ENCODE data around the gene EXOC3.
A peak's percentile ranks its signal among the peaks of the same experiment; 100 is the strongest.
"Not testable (repeated sequence)": the region's sequence is repeated elsewhere in the genome, so short reads cannot be mapped to it uniquely, and the experiment has no call there.

EXOC3 gene

GRCh38 chr5:497090-497700, 54.2 kb downstream of the EXOC3 start:
- no peaks in the 10 kb centered on the region for H3K9me3 Mint-ChIP-seq
- no peaks in the 10 kb centered on the region for H3K4me1 Mint-ChIP-seq
- no peaks in the 10 kb centered on the region for H3K36me3 Mint-ChIP-seq
- H3K4me3 Mint-ChIP-seq = no peak overlapping the region
- no peak overlapping the region for H3K27ac Mint-ChIP-seq
- peaks cover 2% of the 10 kb centered on the region for H3K27me3 Mint-ChIP-seq

- H3K4me3 Mint-ChIP-seq = no peak overlapping the region
- H3K9me3 Mint-ChIP-seq = no peaks in the 10 kb centered on the region
- no peak overlapping the region for H3K27ac Mint-ChIP-seq
- H3K4me1 Mint-ChIP-seq = no peaks in the 10 kb centered on the region
- H3K36me3 Mint-ChIP-seq = no peaks in the 10 kb centered on the region
- H3K27me3 Mint-ChIP-seq = peaks cover 6% of the 10 kb centered on the region
Measured at GRCh38 chr5:497871-498509, 55.0 kb downstream of the EXOC3 start.

- Mint-ChIP-seq H3K4me3 (no peak overlapping the region), H3K4me1 (no peaks in the 10 kb centered on the region), H3K27me3 (peaks cover 7% of the 10 kb centered on the region), H3K27ac (no peak overlapping the region), H3K36me3 (no peaks in the 10 kb centered on the region), H3K9me3 (no peaks in the 10 kb centered on the region)
Measured at GRCh38 chr5:499233-500209, 56.5 kb downstream of the EXOC3 start.

- no peak overlapping the region for H3K4me3 Mint-ChIP-seq
- H3K9me3 Mint-ChIP-seq = no peaks in the 10 kb centered on the region
- H3K27me3 Mint-ChIP-seq = peaks cover 7% of the 10 kb centered on the region
- no peak overlapping the region for H3K27ac Mint-ChIP-seq
- H3K4me1 Mint-ChIP-seq = no peaks in the 10 kb centered on the region
- no peaks in the 10 kb centered on the region for H3K36me3 Mint-ChIP-seq
Measured at GRCh38 chr5:500491-500890, 57.5 kb downstream of the EXOC3 start.

GRCh38 chr5:501105-501830, 58.3 kb downstream of the EXOC3 start:
- H3K36me3 Mint-ChIP-seq = no peaks in the 10 kb centered on the region
- H3K9me3 Mint-ChIP-seq = no peaks in the 10 kb centered on the region
- H3K27ac Mint-ChIP-seq = no peak overlapping the region
- no peaks in the 10 kb centered on the region for H3K4me1 Mint-ChIP-seq
- H3K27me3 Mint-ChIP-seq = peaks cover 7% of the 10 kb centered on the region
- H3K4me3 Mint-ChIP-seq = peak overlapping the region; percentile 26

GRCh38 chr5:501831-502184, 58.8 kb downstream of the EXOC3 start:
- no peaks in the 10 kb centered on the region for H3K4me1 Mint-ChIP-seq
- H3K9me3 Mint-ChIP-seq = no peaks in the 10 kb centered on the region
- H3K36me3 Mint-ChIP-seq = no peaks in the 10 kb centered on the region
- H3K4me3 Mint-ChIP-seq = no peak overlapping the region
- no peak overlapping the region for H3K27ac Mint-ChIP-seq
- H3K27me3 Mint-ChIP-seq = peaks cover 7% of the 10 kb centered on the region

- H3K4me3 Mint-ChIP-seq = no peak overlapping the region
- no peaks in the 10 kb centered on the region for H3K4me1 Mint-ChIP-seq
- peaks cover 7% of the 10 kb centered on the region for H3K27me3 Mint-ChIP-seq
- H3K9me3 Mint-ChIP-seq = no peaks in the 10 kb centered on the region
- H3K27ac Mint-ChIP-seq = no peak overlapping the region
- no peaks in the 10 kb centered on the region for H3K36me3 Mint-ChIP-seq
Measured at GRCh38 chr5:502325-503079, 59.5 kb downstream of the EXOC3 start.

GRCh38 chr5:504326-505154, 61.6 kb downstream of the EXOC3 start:
- Mint-ChIP-seq H3K4me3 (no peak overlapping the region), H3K36me3 (no peaks in the 10 kb centered on the region), H3K9me3 (no peaks in the 10 kb centered on the region), H3K27me3 (peaks cover 5% of the 10 kb centered on the region), H3K27ac (no peak overlapping the region), H3K4me1 (no peaks in the 10 kb centered on the region)

- H3K9me3 Mint-ChIP-seq = no peaks in the 10 kb centered on the region
- no peak overlapping the region for H3K27ac Mint-ChIP-seq
- H3K36me3 Mint-ChIP-seq = no peaks in the 10 kb centered on the region
- H3K27me3 Mint-ChIP-seq = peaks cover 5% of the 10 kb centered on the region
- H3K4me1 Mint-ChIP-seq = no peaks in the 10 kb centered on the region
- no peak overlapping the region for H3K4me3 Mint-ChIP-seq
Measured at GRCh38 chr5:505951-506525, 63.1 kb downstream of the EXOC3 start.

GRCh38 chr5:507986-508575, 65.1 kb downstream of the EXOC3 start:
- not testable (repeated sequence) for H3K27ac Mint-ChIP-seq, H3K4me1 Mint-ChIP-seq, H3K27me3 Mint-ChIP-seq, H3K36me3 Mint-ChIP-seq, H3K9me3 Mint-ChIP-seq, H3K4me3 Mint-ChIP-seq

GRCh38 chr5:509611-510185, 66.7 kb downstream of the EXOC3 start:
- Mint-ChIP-seq H3K4me3 (no peak overlapping the region), H3K9me3 (no peaks in the 10 kb centered on the region), H3K27ac (no peak overlapping the region), H3K27me3 (no peaks in the 10 kb centered on the region), H3K4me1 (no peaks in the 10 kb centered on the region), H3K36me3 (no peaks in the 10 kb centered on the region)

GRCh38 chr5:510521-510920, 67.5 kb downstream of the EXOC3 start:
- Mint-ChIP-seq H3K36me3 (no peaks in the 10 kb centered on the region), H3K27me3 (peaks cover 1% of the 10 kb centered on the region), H3K27ac (no peak overlapping the region), H3K4me1 (no peaks in the 10 kb centered on the region), H3K4me3 (no peak overlapping the region), H3K9me3 (no peaks in the 10 kb centered on the region)

GRCh38 chr5:511476-511875, 68.5 kb downstream of the EXOC3 start:
- H3K27me3 Mint-ChIP-seq = peaks cover 3% of the 10 kb centered on the region

More at GRCh38 chr5:511476-511875, 68.5 kb downstream of the EXOC3 start:
- Mint-ChIP-seq H3K4me1 (no peaks in the 10 kb centered on the region), H3K4me3 (no peak overlapping the region), H3K9me3 (no peaks in the 10 kb centered on the region), H3K27ac (no peak overlapping the region), H3K36me3 (no peaks in the 10 kb centered on the region)

Data from activated naive CD4-positive, alpha-beta T cell treated with anti-CD3 and anti-CD28 coated beads, Interleukin-2, amount 50 U/mL, for 24 hours (primary cell).